Heart left ventricle (tissue), 16 donors: ENCODE measurements around the gene SLC7A6OS. TPM values are rescaled to one million over a fixed set of nuclear protein-coding genes. Genes with fewer than 3 reads are reported as not detected.

ENCODE experiments used
- ATAC-seq, 4 donors: fragments of 200-7000 bp; cut with Tn5 transposase; one replicate each; pipeline ENCODE4 v1.9.1; 2020 to 2022; ENCODE audit warnings: moderate library complexity in 4 of 4, mild to moderate bottlenecking in 3 of 4, moderate number of reproducible peaks in 1 of 4
- DNase-seq, 5 donors: peaks; one replicate each; pipeline ENCODE4 v3.0.0-alpha.2; 2020
- H3K27ac ChIP-seq, 12 donors: fragments of 200-600 bp; sonication (generic) in 4 of 12; one replicate each; pipeline versions ENCODE4 v1.5.0 to v1.8.0; 2016 to 2022; ENCODE audit warnings: mild to moderate bottlenecking in 2 of 12
- H3K27me3 ChIP-seq, 9 donors: fragments of 200-600 bp; sonication (generic) in 2 of 9; one replicate each; pipeline versions ENCODE4 v1.5.1 to v1.8.0; 2016 to 2022; ENCODE audit warnings: mild to moderate bottlenecking in 3 of 9
- H3K36me3 ChIP-seq, 9 donors: fragments of 200-600 bp; sonication (generic) in 2 of 9; one replicate each; pipeline versions ENCODE4 v1.5.0 to v1.8.0; 2018 to 2022; ENCODE audit warnings: mild to moderate bottlenecking in 2 of 9
- H3K4me1 ChIP-seq, 12 donors: fragments of 200-600 bp; sonication (generic) in 4 of 12; one replicate each; pipeline versions ENCODE4 v1.5.0 to v1.8.0; 2016 to 2022; ENCODE audit warnings: mild to moderate bottlenecking in 3 of 12
- H3K4me3 ChIP-seq, 12 donors: fragments of 200-600 bp; sonication (generic) in 4 of 12; one replicate each; pipeline versions ENCODE4 v1.5.0 to v1.8.0; 2017 to 2022; ENCODE audit warnings: mild to moderate bottlenecking in 9 of 12, moderate library complexity in 4 of 12
- H3K9me3 ChIP-seq, 12 donors: fragments of 200-600 bp; sonication (generic) in 4 of 12; one replicate each; pipeline versions ENCODE4 v1.5.0 to v1.8.0; 2016 to 2022; ENCODE audit warnings: mild to moderate bottlenecking in 1 of 12
- CTCF ChIP-seq, 12 donors: fragments of 200-600 bp; sonication (generic) in 4 of 12; IDR thresholded peaks; one replicate each; pipeline versions ENCODE4 v1.5.0 to v1.8.0; 2018 to 2022; ENCODE audit warnings: antibody characterized with exemption in 12 of 12, mild to moderate bottlenecking in 5 of 12
- POLR2A ChIP-seq, 2 donors: fragments of 450-650 bp; IDR thresholded peaks; one replicate each; pipeline ENCODE4 v1.6.1; 2017; ENCODE audit warnings: antibody characterized with exemption in 2 of 2, mild to moderate bottlenecking in 2 of 2, moderate library complexity in 2 of 2
- WGBS, 4 donors: extraction: QIAGEN DNeasy Blood & Tissue Kit in 2 of 4; methylation state at CpG; one replicate each; pipeline versions ENCODE4 v1.1.5 to v1.1.7; 2013 to 2018; 5-methylcytosine and 5-hydroxymethylcytosine counted together
- intact Hi-C, 10 donors: fragments of 100-400 bp; cut with DNase I; formaldehyde crosslinking; loops; one replicate each; pipeline versions ENCODE4 v1.11.1 to v1.14.2; 2022
- polyA plus RNA-seq, 2 donors: library from polyadenylated mRNA; stranded (reverse); fragments of 200-250 nt; gene quantifications; one replicate each; pipeline ENCODE4 v1.2.3, GENCODE V29; 2013
- total RNA-seq, 9 donors: library from RNA; depleted of rRNA in 2 of 9; stranded (reverse); fragments of >200 nt in 2 of 9; fragmentation: NEBNext Ultra II Directional in 3 of 9; extraction: Animal tissue kit (Norgen Biotek cat#: 25700) in 3 of 9; gene quantifications; one replicate each; pipeline versions ENCODE4 v1.1.0 to v1.2.4, GENCODE V29; 2016 to 2023
- donor health status: ischemic (EF 13 %, LVEDD 7.1; RV severe dilation, severe dysfunction).
- donor health status: healthy with polysubstance abuse.
- donor health status: DM: no; HTN: yes; CAD: no.
- donor health status: DM: no; HTN: no; CAD: no.
- donor health status: ischemic (EF 25% LVEDD 6.9; RV normal size, moderate dysfunction).
- donor health status: ischemic (EF 25% LVEDD 5.7; RV mildly dilated, moderate dysfunction).
- donor health status: healthy.
- donor health status: DM: yes; HTN: yes; CAD: no.
- donor health status: ischemic (EF 35%, LVEDD 5.7; RV mildly dilated, moderate dysfunction).
- donor health status: nonischemic (EF 11% LVEDD 7.7; RV severe dilation, severe dysfunction).
- donor health status: DM: yes; HTN: yes; CAD: no.
- donor health status: PGD.
- donor health status: ischemic (EF 29% LVEDD 5.4; RV normal size, mild dysfunction).
- donor health status: nonischemic (EF 23%, LVEDD 6.1; RV moderate dilation, normal function).

The SLC7A6OS gene
- total and polyA plus RNA-seq, 11 donors: 8.1 to 16.2 (median 10.0) TPM

DNA sequence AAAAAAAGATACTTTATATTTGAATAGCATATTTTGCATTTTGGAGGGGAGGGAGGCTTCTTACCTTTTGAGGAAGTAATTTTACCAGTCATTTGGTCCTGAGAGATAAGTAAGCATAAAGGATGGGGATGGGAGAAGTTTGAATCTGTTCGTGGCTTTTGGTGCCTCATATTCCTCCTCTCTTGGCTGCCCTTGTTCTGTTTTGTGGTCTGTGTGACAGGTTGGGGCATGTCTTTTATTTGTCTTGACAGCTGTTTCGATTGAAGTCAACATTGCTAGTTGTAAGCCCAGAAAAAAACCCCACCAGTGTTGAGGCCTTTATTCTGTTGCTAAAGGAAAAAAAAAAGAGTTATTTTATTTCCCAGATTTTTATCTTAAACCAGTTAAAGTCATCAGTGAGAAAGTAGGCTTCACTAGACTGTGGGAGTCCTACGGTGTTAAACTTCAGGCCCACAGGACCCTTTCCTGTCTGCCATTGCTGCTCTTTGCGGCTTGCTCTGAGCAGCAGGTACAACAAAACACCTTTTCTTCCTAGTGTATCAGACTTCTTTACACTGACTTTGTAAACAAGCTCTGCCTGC, 35.0 kb downstream of the SLC7A6OS start:
- Histone ChIP-seq H3K4me1 (peaks cover 0 to 79% (median 41%) of the 10 kb centered on the region in 12 donors), H3K4me3 (peak overlapping the region in 2 of 12 donors; percentile 2 to 13), H3K27ac (peak overlapping the region; percentile 28 to 88 (median 72)), H3K27me3 (no peaks in the 10 kb centered on the region), H3K9me3 (no peaks in the 10 kb centered on the region), H3K36me3 (peaks cover 0 to 59% (median 48%) of the 10 kb centered on the region in 9 donors)
- intact Hi-C loops: no loop called here
- ATAC-seq (no peak), DNase-seq (no peak)
- WGBS, 4 donors: 32 to 46% (median 44%) methylated on average over 4 of the region's 4 CpGs
- no peak for TF ChIP-seq POLR2A (IDR thresholded peaks at IDR 0.05)
- TF ChIP-seq CTCF (IDR thresholded peaks at IDR 0.05): no peak

- 73 to 83% (median 80%) methylated on average over 4 of the region's 4 CpGs for WGBS, 4 donors
- Histone ChIP-seq H3K27ac (peak overlapping the region in 11 of 12 donors; percentile 18 to 81 (median 71)), H3K9me3 (no peaks in the 10 kb centered on the region), H3K36me3 (peaks cover 0 to 54% (median 38%) of the 10 kb centered on the region in 9 donors), H3K27me3 (no peaks in the 10 kb centered on the region), H3K4me1 (peaks cover 0 to 77% (median 35%) of the 10 kb centered on the region in 12 donors), H3K4me3 (no peak overlapping the region)
- DNase-seq (peak in 1 of 5 donors; percentile 13), ATAC-seq (peak in 3 of 4 donors; percentile 19 to 71 (median 65))
- intact Hi-C loops: no loop called here
- TF ChIP-seq CTCF (IDR thresholded peaks at IDR 0.05): no peak
- no peak for TF ChIP-seq POLR2A (IDR thresholded peaks at IDR 0.05)
Measured at GRCh38 chr16:68274441-68274840, 36.3 kb downstream of the SLC7A6OS start.

- H3K27ac ChIP-seq: peak overlapping the region in 10 of 12 donors; percentile 18 to 81 (median 72)
- DNase-seq: peak in 1 of 5 donors; percentile 24
Measured at GRCh38 chr16:68273896-68274295, 36.9 kb downstream of the SLC7A6OS start.

More at GRCh38 chr16:68273896-68274295, 36.9 kb downstream of the SLC7A6OS start:
- Histone ChIP-seq H3K4me1 (peaks cover 0 to 76% (median 37%) of the 10 kb centered on the region in 12 donors), H3K4me3 (no peak overlapping the region), H3K27me3 (no peaks in the 10 kb centered on the region), H3K36me3 (peaks cover 0 to 57% (median 35%) of the 10 kb centered on the region in 9 donors), H3K9me3 (no peaks in the 10 kb centered on the region)
- ATAC-seq: no peak
- TF ChIP-seq POLR2A (IDR thresholded peaks at IDR 0.05) (no peak), CTCF (IDR thresholded peaks at IDR 0.05) (no peak)
- intact Hi-C loops: no loop called here
- 96 to 99% (median 97%) methylated on average over 8 of the region's 8 CpGs for WGBS, 4 donors
